Chondrocyte (in vitro differentiated cells): ENCODE measurements around the gene CFAP119. TPM values are rescaled to one million over a fixed set of nuclear protein-coding genes. Genes with fewer than 3 reads are reported as not detected.
A peak's percentile ranks its signal among the peaks of the same experiment; 100 is the strongest.

ENCODE experiments used
- DNase-seq: peaks from one replicate; pipeline ENCODE4 v3.0.0; 2021; ENCODE audit warnings: mixed read lengths, low spot score
- H3K27ac Mint-ChIP-seq: one replicate; pipeline ENCODE4 v1.8.0; 2021; ENCODE audit warnings: mild to moderate bottlenecking, moderate library complexity, mixed read lengths; ENCODE audit not compliant: unreplicated experiment
- H3K27me3 Mint-ChIP-seq: 2 replicates; pipeline ENCODE4 v1.8.0; 2021; ENCODE audit warnings: low read depth, mixed read lengths
- H3K36me3 Mint-ChIP-seq: 2 replicates; pipeline ENCODE4 v1.8.0; 2021; ENCODE audit warnings: low read depth, mixed read lengths
- H3K4me1 Mint-ChIP-seq: 2 replicates; pipeline ENCODE4 v1.8.0; 2021; ENCODE audit warnings: low read depth, mild to moderate bottlenecking, mixed read lengths
- H3K4me3 Mint-ChIP-seq: one replicate; pipeline ENCODE4 v1.8.0; 2021; ENCODE audit warnings: mild to moderate bottlenecking, moderate library complexity, mixed read lengths; ENCODE audit not compliant: unreplicated experiment
- H3K9me3 Mint-ChIP-seq: 2 replicates; pipeline ENCODE4 v1.8.0; 2021; ENCODE audit warnings: low read depth, mixed read lengths
- total RNA-seq: library from RNA; stranded (reverse); gene quantifications from 3 replicates; pipeline ENCODE4 v1.2.1, GENCODE V29; 2021
- TF ChIP-seq, protein P1 (sequence below): fragments of 200-600 bp; sonication (generic); IDR thresholded peaks from 2 replicates; pipeline ENCODE4 v1.5.0; 2021; ENCODE audit warnings: antibody characterized with exemption, mild to moderate bottlenecking, moderate library complexity

The CFAP119 gene
- total RNA-seq, 1 donor from 2014 or later, result 6.3 TPM

DNA sequence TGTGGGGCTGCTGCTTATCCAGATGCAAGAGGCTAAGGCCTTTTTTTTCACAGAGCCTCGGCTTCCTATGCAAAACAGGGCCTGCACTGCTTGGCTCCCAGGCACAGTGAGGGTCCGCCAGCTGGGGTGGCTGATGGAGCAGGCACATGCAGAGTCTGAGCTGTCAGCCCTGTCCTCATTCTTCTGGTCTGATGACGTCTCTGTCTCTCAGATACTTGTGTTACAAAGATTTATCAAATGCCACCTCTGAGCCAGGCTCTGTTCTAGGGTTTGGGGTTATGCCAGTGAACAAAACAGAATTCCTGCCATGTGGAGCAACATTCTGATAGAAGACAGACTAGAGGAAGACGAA lies 5.0 kb upstream of the CFAP119 start:
- no peak overlapping the region for H3K4me3 Mint-ChIP-seq
- no peak overlapping the region for H3K27ac Mint-ChIP-seq
- DNase-seq, result no peak
- TF ChIP-seq, protein P1, sequence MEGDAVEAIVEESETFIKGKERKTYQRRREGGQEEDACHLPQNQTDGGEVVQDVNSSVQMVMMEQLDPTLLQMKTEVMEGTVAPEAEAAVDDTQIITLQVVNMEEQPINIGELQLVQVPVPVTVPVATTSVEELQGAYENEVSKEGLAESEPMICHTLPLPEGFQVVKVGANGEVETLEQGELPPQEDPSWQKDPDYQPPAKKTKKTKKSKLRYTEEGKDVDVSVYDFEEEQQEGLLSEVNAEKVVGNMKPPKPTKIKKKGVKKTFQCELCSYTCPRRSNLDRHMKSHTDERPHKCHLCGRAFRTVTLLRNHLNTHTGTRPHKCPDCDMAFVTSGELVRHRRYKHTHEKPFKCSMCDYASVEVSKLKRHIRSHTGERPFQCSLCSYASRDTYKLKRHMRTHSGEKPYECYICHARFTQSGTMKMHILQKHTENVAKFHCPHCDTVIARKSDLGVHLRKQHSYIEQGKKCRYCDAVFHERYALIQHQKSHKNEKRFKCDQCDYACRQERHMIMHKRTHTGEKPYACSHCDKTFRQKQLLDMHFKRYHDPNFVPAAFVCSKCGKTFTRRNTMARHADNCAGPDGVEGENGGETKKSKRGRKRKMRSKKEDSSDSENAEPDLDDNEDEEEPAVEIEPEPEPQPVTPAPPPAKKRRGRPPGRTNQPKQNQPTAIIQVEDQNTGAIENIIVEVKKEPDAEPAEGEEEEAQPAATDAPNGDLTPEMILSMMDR, result no peak
- peaks cover 16% of the 10 kb centered on the region for H3K4me1 Mint-ChIP-seq
- H3K27me3 Mint-ChIP-seq, result no peaks in the 10 kb centered on the region
- H3K36me3 Mint-ChIP-seq, result peaks cover 31% of the 10 kb centered on the region
- H3K9me3 Mint-ChIP-seq, result no peaks in the 10 kb centered on the region

DNA sequence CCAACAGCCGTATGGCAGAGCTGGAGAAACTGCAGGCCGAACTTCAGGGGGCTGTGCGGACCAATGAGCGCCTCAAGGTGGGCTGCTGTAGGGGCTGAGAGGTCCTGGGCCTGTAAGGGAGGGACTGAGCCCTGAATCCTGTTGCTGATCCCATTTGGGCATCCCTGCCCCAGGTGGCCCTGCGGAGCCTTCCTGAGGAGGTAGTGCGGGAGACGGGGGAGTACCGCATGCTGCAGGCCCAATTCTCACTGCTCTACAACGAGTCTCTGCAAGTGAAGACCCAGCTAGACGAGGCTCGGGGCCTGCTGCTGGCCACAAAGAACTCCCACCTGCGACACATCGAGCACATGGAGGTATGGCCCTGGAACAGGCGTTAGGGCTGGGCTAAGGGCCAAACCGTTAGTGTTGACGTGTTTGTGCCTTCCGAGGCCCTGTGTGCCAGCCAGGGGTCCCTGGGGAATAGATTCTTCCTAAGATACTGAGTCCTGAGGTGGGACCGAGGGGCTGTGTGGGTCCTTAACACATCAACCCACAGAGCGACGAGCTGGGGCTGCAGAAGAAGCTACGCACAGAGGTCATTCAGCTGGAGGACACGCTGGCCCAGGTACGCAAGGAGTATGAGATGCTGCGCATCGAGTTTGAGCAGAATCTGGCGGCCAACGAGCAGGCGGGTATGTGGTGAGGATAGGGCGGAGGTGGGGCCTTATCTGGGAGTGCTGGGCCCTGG lies 4.5 kb upstream of the CFAP119 start:
- no peaks in the 10 kb centered on the region for H3K9me3 Mint-ChIP-seq
- H3K27me3 Mint-ChIP-seq, result no peaks in the 10 kb centered on the region
- no peak overlapping the region for H3K4me3 Mint-ChIP-seq
- TF ChIP-seq, protein P1, result no peak
- H3K4me1 Mint-ChIP-seq, result peaks cover 16% of the 10 kb centered on the region
- no peak for DNase-seq
- peaks cover 30% of the 10 kb centered on the region for H3K36me3 Mint-ChIP-seq
- no peak overlapping the region for H3K27ac Mint-ChIP-seq

- DNase-seq, result no peak
- Mint-ChIP-seq H3K27ac (no peak overlapping the region), H3K27me3 (no peaks in the 10 kb centered on the region), H3K4me1 (peaks cover 30% of the 10 kb centered on the region), H3K9me3 (no peaks in the 10 kb centered on the region), H3K4me3 (no peak overlapping the region), H3K36me3 (peaks cover 26% of the 10 kb centered on the region)
- TF ChIP-seq, protein P1, result no peak
Measured at GRCh38 chr16:30764816-30765465, 3.1 kb upstream of the CFAP119 start.

- Mint-ChIP-seq H3K4me1 (peaks cover 30% of the 10 kb centered on the region), H3K9me3 (no peaks in the 10 kb centered on the region), H3K27ac (no peak overlapping the region), H3K27me3 (no peaks in the 10 kb centered on the region), H3K4me3 (no peak overlapping the region), H3K36me3 (peaks cover 22% of the 10 kb centered on the region)
- TF ChIP-seq, protein P1, result no peak
- no peak for DNase-seq
Measured at GRCh38 chr16:30764086-30764485, 2.2 kb upstream of the CFAP119 start.

- H3K27me3 Mint-ChIP-seq, result no peaks in the 10 kb centered on the region
- no peak for DNase-seq
- peak overlapping the region; percentile 87 for H3K4me3 Mint-ChIP-seq
- peaks cover 30% of the 10 kb centered on the region for H3K4me1 Mint-ChIP-seq
- peak overlapping the region; percentile 89 for H3K27ac Mint-ChIP-seq
- H3K36me3 Mint-ChIP-seq, result peaks cover 16% of the 10 kb centered on the region
- TF ChIP-seq, protein P1, result no peak
- H3K9me3 Mint-ChIP-seq, result no peaks in the 10 kb centered on the region
Measured at GRCh38 chr16:30762991-30763725, 1.3 kb upstream of the CFAP119 start.
